Measurements from ENCODE around the gene HBB. TPM values are rescaled to one million over a fixed set of nuclear protein-coding genes. Genes with fewer than 3 reads are reported as not detected.

Gene HBB
- total RNA-seq, 1 experiment from 2014 or later: not detected

- no TSS peak for BruUV-seq (replicated peaks)
- POLR2A ChIA-PET: no interaction called here
- no peak overlapping the region for H3K4me3 Mint-ChIP-seq (ENCODE audit: unreplicated experiment)
- no peaks in the 10 kb centered on the region for H3K4me1 Mint-ChIP-seq (ENCODE audit: insufficient read depth, unreplicated experiment)
- no peak overlapping the region for H3K27ac Mint-ChIP-seq (ENCODE audit: low read depth, unreplicated experiment)
- CTCF ChIA-PET: no interaction called here
- DNase-seq (ENCODE audit: unreplicated experiment): no peak
- H3K9me3 Mint-ChIP-seq (ENCODE audit: unreplicated experiment): no peaks in the 10 kb centered on the region
- intact Hi-C loops (cut with micrococcal nuclease): no loop called here
- TF ChIP-seq, protein P1, sequence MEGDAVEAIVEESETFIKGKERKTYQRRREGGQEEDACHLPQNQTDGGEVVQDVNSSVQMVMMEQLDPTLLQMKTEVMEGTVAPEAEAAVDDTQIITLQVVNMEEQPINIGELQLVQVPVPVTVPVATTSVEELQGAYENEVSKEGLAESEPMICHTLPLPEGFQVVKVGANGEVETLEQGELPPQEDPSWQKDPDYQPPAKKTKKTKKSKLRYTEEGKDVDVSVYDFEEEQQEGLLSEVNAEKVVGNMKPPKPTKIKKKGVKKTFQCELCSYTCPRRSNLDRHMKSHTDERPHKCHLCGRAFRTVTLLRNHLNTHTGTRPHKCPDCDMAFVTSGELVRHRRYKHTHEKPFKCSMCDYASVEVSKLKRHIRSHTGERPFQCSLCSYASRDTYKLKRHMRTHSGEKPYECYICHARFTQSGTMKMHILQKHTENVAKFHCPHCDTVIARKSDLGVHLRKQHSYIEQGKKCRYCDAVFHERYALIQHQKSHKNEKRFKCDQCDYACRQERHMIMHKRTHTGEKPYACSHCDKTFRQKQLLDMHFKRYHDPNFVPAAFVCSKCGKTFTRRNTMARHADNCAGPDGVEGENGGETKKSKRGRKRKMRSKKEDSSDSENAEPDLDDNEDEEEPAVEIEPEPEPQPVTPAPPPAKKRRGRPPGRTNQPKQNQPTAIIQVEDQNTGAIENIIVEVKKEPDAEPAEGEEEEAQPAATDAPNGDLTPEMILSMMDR (IDR thresholded peaks at IDR 0.05; ENCODE audit: unreplicated experiment): no peak
- peaks cover 11% of the 10 kb centered on the region for H3K27me3 Mint-ChIP-seq (ENCODE audit: insufficient read depth, unreplicated experiment)
- H3K36me3 Mint-ChIP-seq (ENCODE audit: insufficient read depth, unreplicated experiment): no peaks in the 10 kb centered on the region
Measured at GRCh38 chr11:5235364-5236095, 8.7 kb upstream of the HBB start.

GRCh38 chr11:5234381-5234834, 7.5 kb upstream of the HBB start, which contains the start of gene HBD:
Gene HBD, minus strand, starts transcription at chr11:5234483. Its CDS starts 50 bp downstream, at chr11:5234433.
- DNase-seq (ENCODE audit: unreplicated experiment): no peak
- H3K4me3 Mint-ChIP-seq (ENCODE audit: unreplicated experiment): no peak within 1 kb of the TSS
- no TSS peak for BruUV-seq (replicated peaks)
- TF ChIP-seq, protein P1 (IDR thresholded peaks at IDR 0.05; ENCODE audit: unreplicated experiment): no peak
- POLR2A ChIA-PET: no interaction called here
- H3K36me3 Mint-ChIP-seq (ENCODE audit: insufficient read depth, unreplicated experiment): no peaks in the 10 kb centered on the region
- no peaks in the 10 kb centered on the region for H3K4me1 Mint-ChIP-seq (ENCODE audit: insufficient read depth, unreplicated experiment)
- CTCF ChIA-PET: no interaction called here
- no peak within 1 kb of the TSS for H3K27ac Mint-ChIP-seq (ENCODE audit: low read depth, unreplicated experiment)
- intact Hi-C loops (cut with micrococcal nuclease): no loop called here
- H3K27me3 Mint-ChIP-seq (ENCODE audit: insufficient read depth, unreplicated experiment): peaks cover 11% of the 10 kb centered on the region
- no peaks in the 10 kb centered on the region for H3K9me3 Mint-ChIP-seq (ENCODE audit: unreplicated experiment)

GRCh38 chr11:5233307-5233706, 6.4 kb upstream of the HBB start:
- POLR2A ChIA-PET: no interaction called here
- no peak for DNase-seq (ENCODE audit: unreplicated experiment)
- H3K27ac Mint-ChIP-seq (ENCODE audit: low read depth, unreplicated experiment): no peak overlapping the region

DNA sequence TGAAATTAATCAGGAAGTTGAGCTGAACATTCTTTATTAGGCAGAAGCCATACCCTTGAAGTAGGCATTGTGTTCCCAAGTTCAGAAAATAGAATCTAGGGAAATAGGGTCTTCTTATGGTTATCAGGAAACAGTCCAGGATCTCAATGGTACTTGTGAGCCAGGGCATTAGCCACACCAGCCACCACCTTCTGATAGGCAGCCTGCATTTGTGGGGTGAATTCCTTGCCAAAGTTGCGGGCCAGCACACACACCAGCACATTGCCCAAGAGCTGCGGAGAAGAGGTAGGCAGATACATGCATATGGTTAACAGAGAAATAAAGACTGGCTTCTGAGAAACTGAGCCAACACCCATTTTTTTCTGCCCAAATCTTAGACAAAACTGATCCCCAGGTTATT, 6.0 kb upstream of the HBB start:
- no peaks in the 10 kb centered on the region for H3K27me3 Mint-ChIP-seq (ENCODE audit: insufficient read depth, unreplicated experiment)
- no peak for DNase-seq (ENCODE audit: unreplicated experiment)
- H3K4me3 Mint-ChIP-seq (ENCODE audit: unreplicated experiment): no peak overlapping the region
- TF ChIP-seq, protein P1 (IDR thresholded peaks at IDR 0.05; ENCODE audit: unreplicated experiment): no peak
- no peak overlapping the region for H3K27ac Mint-ChIP-seq (ENCODE audit: low read depth, unreplicated experiment)
- no peaks in the 10 kb centered on the region for H3K4me1 Mint-ChIP-seq (ENCODE audit: insufficient read depth, unreplicated experiment)
- ChIA-PET POLR2A (no interaction called here), CTCF (interaction anchor here (0.5 to 0.6 kb wide), 2 partner anchors 28 to 382 kb away, joined by 3 to 4 read pairs; no protein-coding TSS in a partner anchor)
- no peaks in the 10 kb centered on the region for H3K36me3 Mint-ChIP-seq (ENCODE audit: insufficient read depth, unreplicated experiment)
- no TSS peak for BruUV-seq (replicated peaks)
- intact Hi-C loops (cut with micrococcal nuclease): no loop called here
- H3K9me3 Mint-ChIP-seq (ENCODE audit: unreplicated experiment): no peaks in the 10 kb centered on the region

More at GRCh38 chr11:5233307-5233706, 6.4 kb upstream of the HBB start:
- CTCF ChIA-PET: interaction anchor here (0.5 to 0.6 kb wide), 2 partner anchors 29 to 382 kb away, joined by 3 to 4 read pairs; no protein-coding TSS in a partner anchor
- peaks cover 4% of the 10 kb centered on the region for H3K27me3 Mint-ChIP-seq (ENCODE audit: insufficient read depth, unreplicated experiment)
- H3K9me3 Mint-ChIP-seq (ENCODE audit: unreplicated experiment): no peaks in the 10 kb centered on the region
- no peaks in the 10 kb centered on the region for H3K36me3 Mint-ChIP-seq (ENCODE audit: insufficient read depth, unreplicated experiment)
- H3K4me3 Mint-ChIP-seq (ENCODE audit: unreplicated experiment): no peak overlapping the region
- TF ChIP-seq, protein P1 (IDR thresholded peaks at IDR 0.05; ENCODE audit: unreplicated experiment): no peak
- BruUV-seq (replicated peaks): no TSS peak
- intact Hi-C loops (cut with micrococcal nuclease): no loop called here
- H3K4me1 Mint-ChIP-seq (ENCODE audit: insufficient read depth, unreplicated experiment): no peaks in the 10 kb centered on the region
